ENCODE measurements around the gene RANBP9. TPM values are rescaled to one million over a fixed set of nuclear protein-coding genes. Genes with fewer than 3 reads are reported as not detected.
A peak's percentile ranks its signal among the peaks of the same experiment; 100 is the strongest.

Gene RANBP9
- total and polyA plus RNA-seq, 9 of the 15 experiments (the other 6 are each of a cell fraction or from before 2014, with no cell fraction given), result 27.5 to 130 (median 61.5) TPM

- TF ChIP-seq, protein P1, sequence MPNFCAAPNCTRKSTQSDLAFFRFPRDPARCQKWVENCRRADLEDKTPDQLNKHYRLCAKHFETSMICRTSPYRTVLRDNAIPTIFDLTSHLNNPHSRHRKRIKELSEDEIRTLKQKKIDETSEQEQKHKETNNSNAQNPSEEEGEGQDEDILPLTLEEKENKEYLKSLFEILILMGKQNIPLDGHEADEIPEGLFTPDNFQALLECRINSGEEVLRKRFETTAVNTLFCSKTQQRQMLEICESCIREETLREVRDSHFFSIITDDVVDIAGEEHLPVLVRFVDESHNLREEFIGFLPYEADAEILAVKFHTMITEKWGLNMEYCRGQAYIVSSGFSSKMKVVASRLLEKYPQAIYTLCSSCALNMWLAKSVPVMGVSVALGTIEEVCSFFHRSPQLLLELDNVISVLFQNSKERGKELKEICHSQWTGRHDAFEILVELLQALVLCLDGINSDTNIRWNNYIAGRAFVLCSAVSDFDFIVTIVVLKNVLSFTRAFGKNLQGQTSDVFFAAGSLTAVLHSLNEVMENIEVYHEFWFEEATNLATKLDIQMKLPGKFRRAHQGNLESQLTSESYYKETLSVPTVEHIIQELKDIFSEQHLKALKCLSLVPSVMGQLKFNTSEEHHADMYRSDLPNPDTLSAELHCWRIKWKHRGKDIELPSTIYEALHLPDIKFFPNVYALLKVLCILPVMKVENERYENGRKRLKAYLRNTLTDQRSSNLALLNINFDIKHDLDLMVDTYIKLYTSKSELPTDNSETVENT (CRISPR knock-in tag; IDR thresholded peaks at IDR 0.05), result no peak
- TF ChIP-seq CC2D1A (IDR thresholded peaks at IDR 0.05) (peak; percentile 76), POLR3A (IDR thresholded peaks at IDR 0.05; ENCODE audit: borderline replicate concordance, extremely low read depth, insufficient read depth, insufficient read length) (no peak), TAF15 (IDR thresholded peaks at IDR 0.05; ENCODE audit: low read depth, low read length) (no peak), FOXJ2 (tag; IDR thresholded peaks at IDR 0.05) (0 out of 2 replicates have a peak, but pooled peaks have one; percentile 29), EWSR1 (IDR thresholded peaks at IDR 0.05; ENCODE audit: borderline replicate concordance, low read depth, partially characterized antibody) (no peak), SNAPC5 (CRISPR knock-in tag; IDR thresholded peaks at IDR 0.05) (no peak), KDM1A (IDR thresholded peaks at IDR 0.05) (no peak), ETS2 (tag; IDR thresholded peaks at IDR 0.05; ENCODE audit: borderline replicate concordance, poor library complexity, severe bottlenecking) (no peak), MTA2 (IDR thresholded peaks at IDR 0.05; ENCODE audit: low read depth) (0 out of 2 replicates have a peak, but pooled peaks have one; percentile 17)
- TF ChIP-seq, protein P2, sequence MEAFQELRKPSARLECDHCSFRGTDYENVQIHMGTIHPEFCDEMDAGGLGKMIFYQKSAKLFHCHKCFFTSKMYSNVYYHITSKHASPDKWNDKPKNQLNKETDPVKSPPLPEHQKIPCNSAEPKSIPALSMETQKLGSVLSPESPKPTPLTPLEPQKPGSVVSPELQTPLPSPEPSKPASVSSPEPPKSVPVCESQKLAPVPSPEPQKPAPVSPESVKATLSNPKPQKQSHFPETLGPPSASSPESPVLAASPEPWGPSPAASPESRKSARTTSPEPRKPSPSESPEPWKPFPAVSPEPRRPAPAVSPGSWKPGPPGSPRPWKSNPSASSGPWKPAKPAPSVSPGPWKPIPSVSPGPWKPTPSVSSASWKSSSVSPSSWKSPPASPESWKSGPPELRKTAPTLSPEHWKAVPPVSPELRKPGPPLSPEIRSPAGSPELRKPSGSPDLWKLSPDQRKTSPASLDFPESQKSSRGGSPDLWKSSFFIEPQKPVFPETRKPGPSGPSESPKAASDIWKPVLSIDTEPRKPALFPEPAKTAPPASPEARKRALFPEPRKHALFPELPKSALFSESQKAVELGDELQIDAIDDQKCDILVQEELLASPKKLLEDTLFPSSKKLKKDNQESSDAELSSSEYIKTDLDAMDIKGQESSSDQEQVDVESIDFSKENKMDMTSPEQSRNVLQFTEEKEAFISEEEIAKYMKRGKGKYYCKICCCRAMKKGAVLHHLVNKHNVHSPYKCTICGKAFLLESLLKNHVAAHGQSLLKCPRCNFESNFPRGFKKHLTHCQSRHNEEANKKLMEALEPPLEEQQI (IDR thresholded peaks at IDR 0.05), result peak; percentile 82
- TF ChIP-seq, protein P3, sequence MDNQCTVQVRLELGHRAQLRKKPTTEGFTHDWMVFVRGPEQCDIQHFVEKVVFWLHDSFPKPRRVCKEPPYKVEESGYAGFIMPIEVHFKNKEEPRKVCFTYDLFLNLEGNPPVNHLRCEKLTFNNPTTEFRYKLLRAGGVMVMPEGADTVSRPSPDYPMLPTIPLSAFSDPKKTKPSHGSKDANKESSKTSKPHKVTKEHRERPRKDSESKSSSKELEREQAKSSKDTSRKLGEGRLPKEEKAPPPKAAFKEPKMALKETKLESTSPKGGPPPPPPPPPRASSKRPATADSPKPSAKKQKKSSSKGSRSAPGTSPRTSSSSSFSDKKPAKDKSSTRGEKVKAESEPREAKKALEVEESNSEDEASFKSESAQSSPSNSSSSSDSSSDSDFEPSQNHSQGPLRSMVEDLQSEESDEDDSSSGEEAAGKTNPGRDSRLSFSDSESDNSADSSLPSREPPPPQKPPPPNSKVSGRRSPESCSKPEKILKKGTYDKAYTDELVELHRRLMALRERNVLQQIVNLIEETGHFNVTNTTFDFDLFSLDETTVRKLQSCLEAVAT (IDR thresholded peaks at IDR 0.05), result peak; percentile 56 to 59; a peak in 3 of 4 replicates
These were observed 31.1 kb downstream of the RANBP9 start (continued) for GRCh38 chr6:13680448-13680968.

All from K562 (cell line).